HCT116 (cell line): Measurements from ENCODE around the gene KLHL35. TPM values are rescaled to one million over a fixed set of nuclear protein-coding genes. Genes with fewer than 3 reads are reported as not detected.

Source experiments
- ATAC-seq: fragments of 200-7000 bp; cut with Tn5 transposase; 2 replicates; pipeline ENCODE4 v1.9.1; 2020; ENCODE audit warnings: mild to moderate bottlenecking, moderate library complexity
- BruUV-seq: library from RNA; stranded (reverse); fragments of 400-500 nt; replicated peaks from 2 replicates; lab custom pipeline; 2021; lab: Mats Ljungman, UMichigan
- CTCF ChIA-PET: fragments of 300-600 bp; sonication (Branson Sonifier 250); formaldehyde crosslinking; loops from one replicate; lab custom pipeline; 2021; ENCODE audit warnings: antibody characterized with exemption; lab: Charles Lee
- POLR2A ChIA-PET: fragments of 300-600, 350-600 bp; sonication (Branson Sonifier 250); formaldehyde crosslinking; loops from one replicate; lab custom pipeline; 2021; ENCODE audit warnings: antibody characterized with exemption; lab: Charles Lee
- RAD21 ChIA-PET, 2 experiments: fragments of 300-600 bp; sonication (Branson Sonifier 250); formaldehyde crosslinking; loops; one replicate each; lab custom pipeline; 2023; ENCODE audit warnings: low total read pairs in 2 of 2; ENCODE audit not compliant: uncharacterized antibody in 2 of 2, unreplicated experiment in 2 of 2, low non-redundant PET in 1 of 2; lab: Charles Lee
- DNase-seq: peaks from one replicate; pipeline ENCODE4 v3.0.0-alpha.2; 2010; ENCODE audit warnings: low read depth, low spot score
- H2AFZ ChIP-seq: fragments of 200-600 bp; shearing (Covaris generic), sonication (generic); 2 replicates; pipeline ENCODE4 v1.6.1; 2017; ENCODE audit warnings: low read depth, mixed run types, mixed read lengths, antibody characterized with exemption, low read length; ENCODE audit not compliant: poor library complexity, severe bottlenecking
- H3K27ac ChIP-seq: 2 replicates; pipeline ENCODE4 v1.5.1; 2012; ENCODE audit warnings: low read depth, low read length
- H3K27me3 ChIP-seq: fragments of 200-600 bp; sonication (generic); 2 replicates; pipeline ENCODE4 v1.6.1; 2016; ENCODE audit warnings: mixed run types, low read length, mixed read lengths; ENCODE audit not compliant: insufficient read depth
- H3K36me3 ChIP-seq, 2 experiments: fragments of 200-500 bp in 1 of 2; fragments of 200-600 bp in 1 of 2; sonication (Bioruptor generic) in 1 of 2; sonication (generic) in 1 of 2; 2 replicates each; pipeline versions ENCODE4 v1.5.1 to v1.6.1; 2014 to 2016; ENCODE audit warnings: low read length in 2 of 2, inconsistent platforms in 1 of 2, mixed read lengths in 1 of 2, mixed run types in 1 of 2; ENCODE audit not compliant: insufficient read depth in 2 of 2, control insufficient read depth in 1 of 2
- H3K4me1 ChIP-seq, 2 experiments: fragments of 200-600 bp in 1 of 2; sonication (generic) in 1 of 2; 2 replicates each; pipeline versions ENCODE4 v1.5.1 to v1.6.1; 2012 to 2017; ENCODE audit warnings: low read length in 2 of 2, inconsistent platforms in 1 of 2, mild to moderate bottlenecking in 1 of 2, mixed read lengths in 1 of 2, mixed run types in 1 of 2, moderate library complexity in 1 of 2; ENCODE audit not compliant: insufficient read depth in 2 of 2, control insufficient read depth in 1 of 2
- H3K4me2 ChIP-seq: fragments of 200-600 bp; sonication (generic); 2 replicates; pipeline ENCODE4 v1.6.1; 2017; ENCODE audit warnings: mixed run types, low read length, mixed read lengths
- H3K4me3 ChIP-seq, 2 experiments: fragments of 200-600 bp in 1 of 2; sonication (generic) in 1 of 2; replicated peaks in 1 of 2; 2 replicates each; pipeline ENCODE4 v1.5.1; 2011 to 2016; ENCODE audit warnings: low read length in 2 of 2, control low read depth in 1 of 2, low read depth in 1 of 2, mild to moderate bottlenecking in 1 of 2, mixed read lengths in 1 of 2, mixed run types in 1 of 2
- H3K79me2 ChIP-seq: fragments of 200-600 bp; sonication (generic); 2 replicates; pipeline ENCODE4 v1.6.1; 2017; ENCODE audit warnings: mild to moderate bottlenecking, mixed run types, low read length, moderate library complexity, mixed read lengths; ENCODE audit not compliant: insufficient read depth
- H3K9ac ChIP-seq: fragments of 200-600 bp; sonication (generic); 2 replicates; pipeline ENCODE4 v1.6.1; 2016; ENCODE audit warnings: low read length, mixed read lengths
- H3K9me2 ChIP-seq: fragments of 200-600 bp; sonication (generic), shearing (Covaris generic); 2 replicates; pipeline ENCODE4 v1.6.1; 2017; ENCODE audit warnings: mixed run types, mild to moderate bottlenecking, moderate library complexity; ENCODE audit not compliant: insufficient read depth
- H3K9me3 ChIP-seq, 2 experiments: fragments of 200-500 bp in 1 of 2; fragments of 200-600 bp in 1 of 2; sonication (Bioruptor generic) in 1 of 2; sonication (generic) in 1 of 2; 2 replicates each; pipeline ENCODE4 v1.6.1; 2014 to 2017; ENCODE audit warnings: low read length in 2 of 2, mixed read lengths in 2 of 2, inconsistent platforms in 1 of 2, low read depth in 1 of 2, mild to moderate bottlenecking in 1 of 2, mixed run types in 1 of 2, moderate library complexity in 1 of 2; ENCODE audit not compliant: control insufficient read depth in 1 of 2, insufficient read depth in 1 of 2
- H4K20me1 ChIP-seq: fragments of 200-600 bp; sonication (generic), shearing (Covaris generic); 2 replicates; pipeline ENCODE4 v1.6.1; 2017; ENCODE audit warnings: mixed run types, mild to moderate bottlenecking, moderate library complexity; ENCODE audit not compliant: insufficient read depth
- ATF3 ChIP-seq: IDR thresholded peaks from 2 replicates; pipeline ENCODE4 v1.6.1; 2012
- CEBPB ChIP-seq: IDR thresholded peaks from 2 replicates; pipeline ENCODE4 v1.6.1; 2012; ENCODE audit warnings: low read depth
- CTCF ChIP-seq, 3 experiments: fragments of 200-600 bp in 1 of 3; sonication (generic) in 1 of 3; IDR thresholded peaks in 2 of 3; conservative IDR thresholded peaks in 1 of 3; 2 replicates each; pipeline ENCODE4 v1.5.1; 2012 to 2017; ENCODE audit warnings: low read depth in 2 of 3, low read length in 2 of 3, antibody characterized with exemption in 1 of 3, borderline replicate concordance in 1 of 3, control low read depth in 1 of 3, mild to moderate bottlenecking in 1 of 3, mixed read lengths in 1 of 3, mixed run types in 1 of 3, moderate library complexity in 1 of 3; ENCODE audit not compliant: insufficient read depth in 1 of 3
- EGR1 ChIP-seq: IDR thresholded peaks from 2 replicates; pipeline ENCODE4 v1.6.1; 2012; ENCODE audit warnings: low read depth
- ELF1 ChIP-seq: IDR thresholded peaks from 2 replicates; pipeline ENCODE4 v1.6.1; 2012; ENCODE audit warnings: low read depth, borderline replicate concordance
- EZH2 ChIP-seq: fragments of 200-600 bp; sonication (generic); IDR thresholded peaks from 2 replicates; pipeline ENCODE4 v1.6.1; 2017; ENCODE audit warnings: antibody characterized with exemption, mixed run types
- MAX ChIP-seq: IDR thresholded peaks from 2 replicates; pipeline ENCODE4 v1.6.1; 2012
- RAD21 ChIP-seq: IDR thresholded peaks from 2 replicates; pipeline ENCODE4 v1.6.1; 2012; ENCODE audit warnings: low read depth, mild to moderate bottlenecking
- ZFX ChIP-seq: fragments of 450-650 bp; IDR thresholded peaks from 2 replicates; pipeline ENCODE4 v1.6.1; 2017
- intact Hi-C: fragments of 100-400 bp; cut with micrococcal nuclease; formaldehyde crosslinking; loops from 2 replicates; pipeline ENCODE4 v1.10.0; 2022
- total RNA-seq: library from RNA; stranded (reverse); gene quantifications from one replicate; pipeline ENCODE4 v1.2.1, GENCODE V29; 2021; ENCODE audit not compliant: unreplicated experiment

Gene KLHL35
- total RNA-seq, 1 experiment from 2014 or later: 1.7 TPM

GRCh38 chr11:75386942-75387630 lies 45.9 kb downstream of the KLHL35 start:
- Histone ChIP-seq H3K9me3 (no peaks in the 10 kb centered on the region), H3K9me2 (no peaks in the 10 kb centered on the region), H3K4me2 (peak overlapping the region; percentile 36), H2AFZ (no peak overlapping the region), H3K27me3 (no peaks in the 10 kb centered on the region), H3K9ac (no peak overlapping the region), H3K79me2 (no peaks in the 10 kb centered on the region), H3K4me1 (peaks cover 23 to 51% of the 10 kb centered on the region in 2 experiments), H3K4me3 (no peak overlapping the region), H3K27ac (no peak overlapping the region; the same call in 1 of the 2 replicates), H4K20me1 (no peaks in the 10 kb centered on the region), H3K36me3 (no peaks in the 10 kb centered on the region)
- ChIA-PET RAD21 (interaction anchor here in 1 of 2 experiments (1.0 kb wide), 1 partner anchor 107 kb away, joined by 3 read pairs; no protein-coding TSS in a partner anchor), CTCF (interaction anchor here (1.5 to 7.1 kb wide), 4 partner anchors 15 to 107 kb away, joined by 4 to 57 read pairs (median 4); no protein-coding TSS in a partner anchor)
- intact Hi-C loops: loop anchor here (5.0 kb wide), 2 partner anchors 60 to 480 kb away; no protein-coding TSS in a partner anchor
- no TSS peak for BruUV-seq
- no peak for ATAC-seq
- TF ChIP-seq MAX (no peak), ZFX (no peak), CEBPB (no peak), ATF3 (no peak), ELF1 (no peak), EZH2 (no peak)
- TF ChIP-seq, all 23 proteins: peak for 0
- POLR2A ChIA-PET: no interaction called here
- no peak for DNase-seq

- peak; percentile 97 to 99 (median 98) for TF ChIP-seq CTCF (IDR thresholded peaks at IDR 0.05 in 2 of 3, conservative IDR thresholded peaks at IDR 0.05 in 1 of 3; ENCODE audit: borderline replicate concordance in 1 of 3, insufficient read depth in 1 of 3, low read depth in 2 of 3, low read length in 2 of 3)
- TF ChIP-seq RAD21: peak; percentile 100
- TF ChIP-seq EGR1: no peak
- TF ChIP-seq, all 23 proteins: peak for 2
- peaks cover 28 to 56% of the 10 kb centered on the region in 2 experiments for H3K4me1 ChIP-seq
- peak overlapping the region in 1 of 2 experiments; percentile 43; a peak in 3 of 4 replicates for H3K4me3 ChIP-seq
- POLR2A ChIA-PET: no interaction called here
- no peak overlapping the region for H3K27ac ChIP-seq
- peak; percentile 80 for ATAC-seq
- no peaks in the 10 kb centered on the region for H4K20me1 ChIP-seq
- RAD21 ChIA-PET: interaction anchor here in 1 of 2 experiments (0.9 to 1.1 kb wide), 2 partner anchors 105 kb away, joined by 3 to 5 read pairs; no protein-coding TSS in a partner anchor
- peak overlapping the region; percentile 71 for H3K4me2 ChIP-seq
- peak overlapping the region; percentile 99 for H2AFZ ChIP-seq
- no peaks in the 10 kb centered on the region for H3K9me2 ChIP-seq
- no TSS peak for BruUV-seq
- DNase-seq: peak; percentile 68
- H3K27me3 ChIP-seq: no peaks in the 10 kb centered on the region
- no peaks in the 10 kb centered on the region for H3K9me3 ChIP-seq
- no peaks in the 10 kb centered on the region for H3K36me3 ChIP-seq
- no peak overlapping the region for H3K9ac ChIP-seq
- CTCF ChIA-PET: interaction anchor here (1.6 to 7.1 kb wide), 3 partner anchors 15 to 104 kb away, joined by 4 to 57 read pairs (median 8); no protein-coding TSS in a partner anchor
- no peaks in the 10 kb centered on the region for H3K79me2 ChIP-seq
- intact Hi-C loops: loop anchor here (1.0 to 5.0 kb wide), 4 partner anchors 56 to 483 kb away; no protein-coding TSS in a partner anchor
Measured at GRCh38 chr11:75384438-75385080, 48.4 kb downstream of the KLHL35 start.
